Posterior vena cava (tissue), 2 donors: ENCODE results near the gene NKAPD1. TPM values are rescaled to one million over a fixed set of nuclear protein-coding genes. Genes with fewer than 3 reads are reported as not detected.
"Not testable (repeated sequence)": the region's sequence is repeated elsewhere in the genome, so short reads cannot be mapped to it uniquely, and the experiment has no call there.

Experiments used
- DNase-seq: peaks from one replicate; pipeline ENCODE4 v3.0.0-alpha.2; 2020; ENCODE audit warnings: low spot score
- intact Hi-C, 2 donors: fragments of 100-400 bp; cut with DNase I; formaldehyde crosslinking; loops; one replicate each; pipeline versions ENCODE4 v1.14.1 to v1.14.2; 2022 to 2023
- long read RNA-seq, 2 donors: library from polyadenylated mRNA; unstranded; transcript quantifications; one replicate each; pipeline ENCODE4 v2.0.0, GENCODE V29; 2020 to 2021
- total RNA-seq, 2 donors: library from RNA; stranded (reverse); fragmentation: NEBNext Ultra II Directional; extraction: Animal tissue kit (Norgen Biotek cat#: 25700); gene quantifications; one replicate each; pipeline ENCODE4 v1.2.1, GENCODE V29; 2021
- donor health status: DM: yes; HTN: yes; CAD: no.
- donor health status: DM: yes; HTN: yes; CAD: no.

Gene NKAPD1
- total RNA-seq: 10 to 100 TPM; 14.0 to 15.0 TPM
- long read RNA-seq, donor 1, partial matches to known transcripts: 0 of 4 reads
- long read RNA-seq, donor 1, other reads (novel, unspliced or antisense): 3 of 4 reads
- long read RNA-seq, donor 2, transcript NKAPD1-202 (6 exons, 3,669 nt): major isoform, 6 of 12 reads
- long read RNA-seq, donor 2, partial matches to known transcripts: 1 of 12 reads
- long read RNA-seq, donor 2, other reads (novel, unspliced or antisense): 3 of 12 reads

GRCh38 chr11:112073941-112074811 lies at the start of gene NKAPD1, which contains the start of gene PIH1D2:
Gene NKAPD1 (plus strand): TSS chr11:112074299. CDS start chr11:112075575, 1,276 bp downstream.
Gene PIH1D2 (minus strand): TSS chr11:112074017. CDS start chr11:112073174, 843 bp downstream.
- intact Hi-C loops: no loop called here
- peak; percentile 91 for DNase-seq

- peak; percentile 95 for DNase-seq
- intact Hi-C loops: no loop called here
These were observed 49.1 kb upstream of the NKAPD1 start, which contains the start of gene DLAT for GRCh38 chr11:112024773-112025678. Gene DLAT (plus strand): TSS chr11:112025408. CDS start chr11:112025473, 65 bp downstream.

GRCh38 chr11:112025707-112026106 lies 48.4 kb upstream of the NKAPD1 start:
- no peak for DNase-seq
- intact Hi-C loops: no loop called here

- DNase-seq, intact Hi-C loops: not testable (repeated sequence)
These were observed 47.2 kb upstream of the NKAPD1 start for GRCh38 chr11:112026784-112027410.

GRCh38 chr11:112029460-112029859 lies 44.6 kb upstream of the NKAPD1 start:
- DNase-seq: no peak
- intact Hi-C loops: no loop called here

- intact Hi-C loops: no loop called here
- no peak for DNase-seq
These were observed 40.2 kb upstream of the NKAPD1 start for GRCh38 chr11:112033902-112034301.

GRCh38 chr11:112037527-112037926 lies 36.6 kb upstream of the NKAPD1 start:
- DNase-seq: no peak
- intact Hi-C loops: no loop called here

GRCh38 chr11:112042161-112042960 lies 31.7 kb upstream of the NKAPD1 start:
- intact Hi-C loops: no loop called here
- no peak for DNase-seq

GRCh38 chr11:112042961-112043304 lies 31.2 kb upstream of the NKAPD1 start:
- DNase-seq: no peak
- intact Hi-C loops: no loop called here

- no peak for DNase-seq
- intact Hi-C loops: no loop called here
These were observed 29.1 kb upstream of the NKAPD1 start for GRCh38 chr11:112044961-112045360.

GRCh38 chr11:112046647-112047046 lies 27.5 kb upstream of the NKAPD1 start:
- intact Hi-C loops, DNase-seq: not testable (repeated sequence)

- DNase-seq, intact Hi-C loops: not testable (repeated sequence)
These were observed 25.8 kb upstream of the NKAPD1 start for GRCh38 chr11:112048256-112048655.

GRCh38 chr11:112049777-112050176 lies 24.3 kb upstream of the NKAPD1 start:
- DNase-seq: no peak
- intact Hi-C loops: no loop called here

- intact Hi-C loops: no loop called here
- no peak for DNase-seq
These were observed 23.4 kb upstream of the NKAPD1 start for GRCh38 chr11:112050721-112051120.

GRCh38 chr11:112051768-112052167 lies 22.3 kb upstream of the NKAPD1 start:
- intact Hi-C loops: no loop called here

GRCh38 chr11:112057170-112057569 lies 16.9 kb upstream of the NKAPD1 start:
- intact Hi-C loops: no loop called here
- no peak for DNase-seq

More at GRCh38 chr11:112051768-112052167, 22.3 kb upstream of the NKAPD1 start:
- DNase-seq: no peak

- intact Hi-C loops: no loop called here
These were observed 16.0 kb upstream of the NKAPD1 start for GRCh38 chr11:112058103-112058502.

GRCh38 chr11:112062923-112063322 lies 11.2 kb upstream of the NKAPD1 start:
- no peak for DNase-seq
- intact Hi-C loops: no loop called here

More at GRCh38 chr11:112058103-112058502, 16.0 kb upstream of the NKAPD1 start:
- DNase-seq: no peak
